WI38 (cell line): ENCODE data around the gene FOLR1.
"Not testable (repeated sequence)": the region's sequence is repeated elsewhere in the genome, so short reads cannot be mapped to it uniquely, and the experiment has no call there.

Experiments
- H3K4me3 ChIP-seq: 2 replicates; pipeline ENCODE4 v1.5.1; 2011; ENCODE audit warnings: low read depth, mild to moderate bottlenecking, control low read depth, low read length
- CTCF ChIP-seq: IDR thresholded peaks from 2 replicates; pipeline ENCODE4 v1.5.1; 2012; ENCODE audit warnings: low read depth, mild to moderate bottlenecking, control low read depth, low read length

The FOLR1 gene

GRCh38 chr11:72157131-72157530 lies 34.8 kb upstream of the FOLR1 start:
- TF ChIP-seq CTCF = no peak
- H3K4me3 ChIP-seq = no peak overlapping the region

DNA sequence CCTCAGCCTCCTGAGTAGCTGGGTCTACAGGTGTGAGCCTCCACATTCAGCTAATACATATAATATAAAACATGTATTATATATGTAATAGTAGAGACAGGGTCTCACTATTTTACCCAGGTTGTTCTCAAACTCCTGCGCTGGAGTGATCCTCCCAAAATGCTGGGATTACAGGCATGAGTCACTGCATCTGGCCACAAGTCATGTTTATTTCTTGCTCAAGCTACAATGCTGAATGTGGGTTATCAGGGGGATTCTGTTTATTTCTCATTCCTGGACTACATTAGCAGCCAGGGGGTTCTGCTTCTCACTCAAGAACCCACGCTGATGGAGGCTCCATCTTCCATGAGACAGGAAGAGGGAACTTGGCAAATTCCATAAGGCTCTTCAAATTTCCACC lies 31.6 kb upstream of the FOLR1 start:
- H3K4me3 ChIP-seq = no peak overlapping the region
- no peak for TF ChIP-seq CTCF

GRCh38 chr11:72162891-72163492 lies 28.9 kb upstream of the FOLR1 start:
- no peak for TF ChIP-seq CTCF
- no peak overlapping the region for H3K4me3 ChIP-seq

GRCh38 chr11:72164187-72164586 lies 27.8 kb upstream of the FOLR1 start:
- not testable (repeated sequence) for H3K4me3 ChIP-seq

GRCh38 chr11:72169046-72169555 lies 22.8 kb upstream of the FOLR1 start:
- H3K4me3 ChIP-seq = not testable (repeated sequence)

- not testable (repeated sequence) for H3K4me3 ChIP-seq
These were observed 22.2 kb upstream of the FOLR1 start for GRCh38 chr11:72169754-72170153.

DNA sequence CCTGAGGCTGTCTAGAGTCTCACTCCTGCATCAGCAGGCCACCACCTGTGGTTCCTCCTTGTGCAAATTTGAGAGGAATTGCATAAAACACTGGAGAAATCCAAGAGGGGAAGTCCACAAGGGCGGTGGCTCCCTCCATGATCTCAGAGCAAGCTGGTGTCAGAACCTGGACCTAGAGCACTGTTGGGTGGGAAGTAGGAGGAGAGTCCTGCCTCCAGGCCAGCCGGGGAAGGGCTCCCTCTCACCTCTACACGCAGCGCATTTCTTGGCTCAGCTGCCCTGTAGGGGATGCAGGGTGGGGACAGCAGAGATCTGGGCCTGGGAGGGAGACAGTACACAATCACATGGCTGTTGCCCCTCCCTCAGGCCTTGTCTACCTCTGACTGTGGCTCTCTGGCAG lies 19.9 kb upstream of the FOLR1 start:
- H3K4me3 ChIP-seq = not testable (repeated sequence)

GRCh38 chr11:72173291-72173690 lies 18.6 kb upstream of the FOLR1 start:
- no peak overlapping the region for H3K4me3 ChIP-seq
- no peak for TF ChIP-seq CTCF

- no peak overlapping the region for H3K4me3 ChIP-seq
- no peak for TF ChIP-seq CTCF
These were observed 17.5 kb upstream of the FOLR1 start for GRCh38 chr11:72174302-72175070.
